NCI-H2029 (cell line): ENCODE data around the gene SLC10A3.

Experiments
- DNase-seq: peaks from one replicate; lab custom pipeline; 2025; lab: John Stamatoyannopoulos, UW

SLC10A3 gene

GRCh38 chrX:154490414-154491083 lies at the start of gene SLC10A3:
Gene SLC10A3 (minus strand): TSS chrX:154490629. CDS start chrX:154488940, 1,689 bp downstream.
- DNase-seq, result peak; percentile 89

GRCh38 chrX:154539077-154539476 lies 48.6 kb upstream of the SLC10A3 start:
- no peak for DNase-seq

- no peak for DNase-seq
These were observed 45.5 kb upstream of the SLC10A3 start for GRCh38 chrX:154535892-154536291.

- peak; percentile 69 for DNase-seq
These were observed 44.3 kb upstream of the SLC10A3 start for GRCh38 chrX:154534526-154535322.

- DNase-seq, result no peak
These were observed 42.3 kb upstream of the SLC10A3 start for GRCh38 chrX:154532690-154533089.

- DNase-seq, result no peak
These were observed 41.2 kb upstream of the SLC10A3 start for GRCh38 chrX:154531626-154532025.

- DNase-seq, result no peak
These were observed 39.9 kb upstream of the SLC10A3 start for GRCh38 chrX:154530286-154530685.

- no peak for DNase-seq
These were observed 38.8 kb upstream of the SLC10A3 start for GRCh38 chrX:154529206-154529612.

- peak; percentile 74 for DNase-seq
These were observed 36.7 kb upstream of the SLC10A3 start for GRCh38 chrX:154526901-154527675.

GRCh38 chrX:154525606-154526490 lies 35.4 kb upstream of the SLC10A3 start:
- DNase-seq, result no peak

- no peak for DNase-seq
These were observed 29.0 kb upstream of the SLC10A3 start for GRCh38 chrX:154519389-154519788.

- no peak for DNase-seq
These were observed 26.8 kb upstream of the SLC10A3 start for GRCh38 chrX:154517101-154517781.

- no peak for DNase-seq
These were observed 26.2 kb upstream of the SLC10A3 start for GRCh38 chrX:154516656-154517100.

- DNase-seq, result peak; percentile 60
These were observed 25.7 kb upstream of the SLC10A3 start, which contains the start of gene FAM3A for GRCh38 chrX:154515966-154516655. Gene FAM3A (minus strand): TSS chrX:154516232. CDS start chrX:154515772, 460 bp downstream.

- DNase-seq, result peak; percentile 76
These were observed 24.9 kb upstream of the SLC10A3 start for GRCh38 chrX:154515090-154515965.

- DNase-seq, result no peak
These were observed 23.3 kb upstream of the SLC10A3 start for GRCh38 chrX:154513716-154514115.

GRCh38 chrX:154512879-154513553 lies 22.6 kb upstream of the SLC10A3 start:
- no peak for DNase-seq

- DNase-seq, result no peak
These were observed 21.3 kb upstream of the SLC10A3 start for GRCh38 chrX:154511761-154512160.

- DNase-seq, result no peak
These were observed 19.0 kb upstream of the SLC10A3 start for GRCh38 chrX:154509455-154509854.
